Activated CD4-positive, alpha-beta T cell treated with anti-CD3 and anti-CD28 coated beads, Interleukin-2, amount 50 U/mL, for 16 hours (primary cell): ENCODE data around the gene TP53TG5.
A peak's percentile ranks its signal among the peaks of the same experiment; 100 is the strongest.

Experiments used
- DNase-seq: peaks from one replicate; pipeline ENCODE4 v3.0.0-alpha.2; 2020

The TP53TG5 gene

GRCh38 chr20:45378191-45378590 is at the start of gene TP53TG5:
TSS of gene TP53TG5 (minus strand) at chr20:45378325. CDS start at chr20:45378236, 89 bp downstream.
- DNase-seq: no peak

- no peak for DNase-seq
These were observed 49.4 kb upstream of the TP53TG5 start for GRCh38 chr20:45427236-45428149.

GRCh38 chr20:45426320-45427016 is 48.3 kb upstream of the TP53TG5 start:
- no peak for DNase-seq

DNA sequence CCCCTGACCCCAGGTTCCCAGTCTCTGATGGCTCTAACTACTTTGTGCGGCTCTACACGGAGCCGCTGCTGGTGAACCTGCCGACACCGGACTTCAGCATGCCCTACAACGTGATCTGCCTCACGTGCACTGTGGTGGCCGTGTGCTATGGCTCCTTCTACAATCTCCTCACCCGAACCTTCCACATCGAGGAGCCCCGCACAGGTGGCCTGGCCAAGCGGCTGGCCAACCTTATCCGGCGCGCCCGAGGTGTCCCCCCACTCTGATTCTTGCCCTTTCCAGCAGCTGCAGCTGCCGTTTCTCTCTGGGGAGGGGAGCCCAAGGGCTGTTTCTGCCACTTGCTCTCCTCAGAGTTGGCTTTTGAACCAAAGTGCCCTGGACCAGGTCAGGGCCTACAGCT is 47.4 kb upstream of the TP53TG5 start:
- no peak for DNase-seq

DNA sequence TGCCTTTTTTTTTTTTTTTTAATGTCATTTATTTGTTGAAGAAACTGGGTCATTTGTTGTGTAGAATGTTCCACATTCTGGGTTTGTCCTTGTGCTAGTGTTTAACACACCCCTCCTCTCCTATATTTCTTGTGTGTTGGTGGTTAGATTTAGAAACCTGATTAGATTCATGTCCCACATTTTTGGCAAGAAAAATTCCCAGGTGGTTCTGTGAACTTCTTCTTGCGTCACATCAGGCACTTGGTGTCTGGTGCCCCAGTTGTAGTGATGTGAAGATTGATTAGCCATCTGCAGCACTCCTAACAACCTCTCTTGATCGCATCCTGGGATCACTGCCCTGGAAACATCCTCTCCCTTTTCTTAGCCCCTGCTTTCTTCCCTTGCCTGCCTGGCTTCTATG is 45.6 kb upstream of the TP53TG5 start:
- DNase-seq: no peak

- DNase-seq: no peak
These were observed 42.0 kb upstream of the TP53TG5 start for GRCh38 chr20:45420125-45420524.

- peak; percentile 64 for DNase-seq
These were observed 41.3 kb upstream of the TP53TG5 start for GRCh38 chr20:45419188-45420091.

DNA sequence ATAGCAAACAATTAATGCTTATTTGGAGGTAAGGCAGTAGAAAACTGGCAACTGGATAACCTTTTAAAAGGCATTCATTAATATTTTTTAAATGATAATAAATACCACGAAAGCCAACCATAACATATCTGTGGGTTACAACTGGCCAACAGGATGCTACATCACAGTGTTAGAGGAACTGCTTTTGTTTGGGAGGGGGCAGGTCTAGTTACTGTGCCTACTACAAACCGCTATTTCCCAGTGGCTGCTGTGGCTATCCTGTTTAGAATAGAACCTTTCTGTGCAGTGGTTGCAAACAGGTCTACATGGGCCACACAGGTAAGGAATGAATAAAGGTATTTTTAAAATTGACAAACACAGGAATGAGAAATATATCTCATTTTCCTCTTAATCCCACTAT is 38.8 kb upstream of the TP53TG5 start:
- no peak for DNase-seq

DNA sequence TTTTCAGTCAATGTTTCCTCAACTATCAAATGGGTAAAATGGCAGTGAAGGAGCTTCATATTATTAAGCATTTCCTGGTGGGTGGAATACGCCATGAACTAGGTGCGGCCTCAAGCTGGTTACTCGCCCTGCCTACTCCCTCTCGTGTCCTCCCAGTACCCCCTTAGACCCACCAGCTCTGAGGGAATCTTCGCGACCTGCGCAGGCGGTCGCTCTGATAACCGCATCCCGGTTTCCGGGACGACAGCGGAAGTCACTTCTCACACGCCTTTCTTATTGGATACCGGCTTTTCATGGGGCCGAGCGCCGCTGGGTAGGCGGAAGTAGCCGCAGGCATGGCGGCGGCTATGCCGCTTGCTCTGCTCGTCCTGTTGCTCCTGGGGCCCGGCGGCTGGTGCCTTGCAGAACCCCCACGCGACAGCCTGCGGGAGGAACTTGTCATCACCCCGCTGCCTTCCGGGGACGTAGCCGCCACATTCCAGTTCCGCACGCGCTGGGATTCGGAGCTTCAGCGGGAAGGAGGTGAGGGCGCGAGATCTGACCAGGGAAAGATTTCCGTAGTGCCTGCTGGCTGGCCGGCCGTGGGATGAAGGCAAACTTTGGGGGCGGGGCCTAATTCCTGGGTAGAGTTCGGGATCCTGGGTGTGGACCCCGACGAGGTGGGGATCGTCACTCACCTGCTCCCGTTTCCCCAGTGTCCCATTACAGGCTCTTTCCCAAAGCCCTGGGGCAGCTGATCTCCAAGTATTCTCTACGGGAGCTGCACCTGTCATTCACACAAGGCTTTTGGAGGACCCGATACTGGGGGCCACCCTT is 37.9 kb upstream of the TP53TG5 start, which contains the start of gene PIGT:
PIGT (plus strand) TSS at position 320 of the 816 bp plus-strand sequence; CDS start at position 336, 16 bp downstream.
- DNase-seq: peak; percentile 91

- no peak for DNase-seq
These were observed 35.4 kb upstream of the TP53TG5 start for GRCh38 chr20:45413479-45413878.

DNA sequence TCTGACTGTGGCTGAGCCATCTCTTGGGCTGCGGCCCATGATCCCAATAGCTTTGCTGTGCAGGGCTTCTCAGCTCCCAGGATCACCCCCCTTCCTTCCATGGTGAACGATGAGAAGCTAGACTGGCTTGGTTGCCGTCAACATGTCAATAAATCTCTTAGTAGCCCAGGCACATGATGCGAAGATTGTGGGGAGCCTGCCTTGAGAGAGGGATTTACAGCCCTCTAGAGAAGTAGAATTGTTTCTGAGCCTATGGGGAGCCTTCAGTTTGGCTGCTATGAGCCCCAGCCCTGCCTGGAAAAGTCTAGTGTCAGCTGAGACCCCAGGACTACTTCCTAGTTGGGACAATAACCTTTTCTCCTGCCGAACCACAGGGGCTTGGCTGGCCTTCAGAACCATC is 34.5 kb upstream of the TP53TG5 start:
- DNase-seq: no peak

DNA sequence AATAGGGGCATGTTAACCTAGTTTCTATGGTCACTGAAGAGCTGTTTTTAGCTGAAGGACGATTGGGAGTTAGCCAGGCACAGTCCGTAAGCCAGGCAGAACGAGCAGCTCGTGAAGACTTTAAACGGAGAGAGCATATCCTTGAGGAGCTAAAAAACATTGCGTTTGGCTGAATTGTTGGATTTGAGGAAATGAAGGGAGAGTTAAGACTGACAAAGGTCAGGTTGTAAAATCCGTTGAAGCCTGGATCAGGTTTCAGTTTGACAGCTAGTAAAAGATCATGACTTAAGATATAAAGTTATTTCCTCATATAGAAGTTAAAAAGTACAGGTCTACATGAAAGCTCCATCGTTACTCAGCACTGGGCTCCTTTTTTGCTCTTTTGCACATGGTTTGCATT is 32.8 kb upstream of the TP53TG5 start:
- DNase-seq: no peak

- DNase-seq: no peak
These were observed 31.6 kb upstream of the TP53TG5 start for GRCh38 chr20:45409521-45410272.

DNA sequence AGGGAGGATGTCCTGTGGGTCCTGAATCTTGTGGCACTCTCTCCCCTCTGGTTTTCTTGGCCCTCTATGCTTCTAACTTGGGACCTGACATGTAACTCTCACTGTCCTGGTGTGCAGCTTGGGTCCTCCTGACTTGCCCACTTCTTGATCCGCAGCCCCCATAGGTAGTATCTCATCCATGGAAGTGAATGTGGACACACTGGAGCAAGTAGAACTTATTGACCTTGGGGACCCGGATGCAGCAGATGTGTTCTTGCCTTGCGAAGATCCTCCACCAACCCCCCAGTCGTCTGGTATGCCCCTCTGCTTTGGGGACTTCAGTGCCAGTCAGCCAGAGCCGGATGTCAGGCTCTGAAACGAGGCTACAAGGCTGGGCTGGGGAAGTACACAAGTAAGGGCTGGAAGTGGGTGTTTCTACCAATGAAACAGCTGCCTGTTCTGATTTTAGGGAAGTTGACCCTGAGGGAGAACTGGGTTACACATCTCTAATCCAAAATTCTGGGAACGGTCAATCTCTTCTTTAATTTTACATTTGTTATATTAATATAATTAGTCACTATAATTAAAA is 30.6 kb upstream of the TP53TG5 start:
- no peak for DNase-seq

GRCh38 chr20:45407783-45408645 is 29.9 kb upstream of the TP53TG5 start, which contains the start of gene DBNDD2:
TSS of gene DBNDD2 (plus strand) at chr20:45408289. CDS start at chr20:45408468, 179 bp downstream.
- no peak for DNase-seq

- DNase-seq: no peak
These were observed 29.1 kb upstream of the TP53TG5 start for GRCh38 chr20:45407067-45407745.

- DNase-seq: peak; percentile 24
These were observed 28.3 kb upstream of the TP53TG5 start for GRCh38 chr20:45406260-45407066.

DNA sequence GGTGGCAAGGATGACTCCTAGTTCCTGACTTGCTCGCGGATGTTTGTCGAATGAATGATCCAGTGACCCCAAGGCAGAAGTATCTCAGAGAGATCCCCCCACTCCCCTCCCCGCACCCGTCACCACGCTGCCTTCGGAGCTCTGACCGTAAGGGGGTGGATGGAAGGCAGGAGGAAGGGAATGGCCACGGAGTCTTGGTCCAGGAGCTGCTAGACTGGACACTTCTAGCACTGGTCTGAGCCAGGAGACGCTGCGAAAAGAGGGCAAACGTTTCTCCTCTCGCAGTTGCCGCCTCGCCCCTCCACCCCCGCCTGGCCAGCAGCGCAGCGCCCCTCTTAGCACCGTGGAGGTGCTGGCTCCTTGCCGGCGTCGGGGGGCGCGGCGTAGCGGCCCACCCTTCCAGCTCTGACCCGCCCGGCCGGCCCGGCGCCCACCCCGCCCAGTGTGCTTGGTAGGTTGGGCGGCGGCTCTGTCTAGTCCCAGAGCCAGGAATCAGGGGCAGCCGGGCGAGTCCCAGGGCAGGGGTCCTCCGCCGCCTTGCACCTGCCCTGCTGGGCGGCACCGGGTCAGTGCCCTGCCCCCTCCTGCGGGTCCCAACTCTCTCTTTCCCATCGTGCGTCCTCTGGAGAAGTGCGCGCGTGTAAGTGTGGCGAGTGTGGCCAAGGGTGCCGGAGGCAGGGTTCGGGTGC is 27.6 kb upstream of the TP53TG5 start:
- no peak for DNase-seq
